GM19397 (cell line): ENCODE measurements around the gene CFAP46.

Source experiments
- ATAC-seq: cut with Tn5 transposase; IDR thresholded peaks from one replicate; pipeline ENCODE4 v1.9.1; 2021; ENCODE audit warnings: mild to moderate bottlenecking, moderate library complexity; ENCODE audit not compliant: unreplicated experiment

The CFAP46 gene

DNA sequence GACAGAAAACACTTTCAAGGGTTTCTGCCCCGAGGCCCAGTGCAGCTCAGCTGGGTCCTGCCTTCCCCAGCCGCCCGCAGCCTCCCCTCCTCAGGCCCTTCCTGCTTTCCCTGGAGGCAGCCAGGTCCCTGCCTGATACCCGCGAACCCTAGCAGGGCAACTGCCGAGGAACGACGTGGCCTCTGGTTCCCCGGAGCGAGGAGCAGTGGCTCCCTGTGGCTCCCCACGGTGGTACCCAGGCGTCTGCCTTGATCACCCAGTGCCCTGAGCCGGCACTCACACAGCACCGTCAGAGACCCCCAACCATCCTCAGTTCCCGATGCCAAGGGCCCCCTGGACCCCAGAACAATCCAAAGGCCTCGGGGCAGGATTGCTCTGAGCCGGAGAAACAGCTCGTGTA lies 58.3 kb downstream of the CFAP46 start:
- ATAC-seq: no peak

DNA sequence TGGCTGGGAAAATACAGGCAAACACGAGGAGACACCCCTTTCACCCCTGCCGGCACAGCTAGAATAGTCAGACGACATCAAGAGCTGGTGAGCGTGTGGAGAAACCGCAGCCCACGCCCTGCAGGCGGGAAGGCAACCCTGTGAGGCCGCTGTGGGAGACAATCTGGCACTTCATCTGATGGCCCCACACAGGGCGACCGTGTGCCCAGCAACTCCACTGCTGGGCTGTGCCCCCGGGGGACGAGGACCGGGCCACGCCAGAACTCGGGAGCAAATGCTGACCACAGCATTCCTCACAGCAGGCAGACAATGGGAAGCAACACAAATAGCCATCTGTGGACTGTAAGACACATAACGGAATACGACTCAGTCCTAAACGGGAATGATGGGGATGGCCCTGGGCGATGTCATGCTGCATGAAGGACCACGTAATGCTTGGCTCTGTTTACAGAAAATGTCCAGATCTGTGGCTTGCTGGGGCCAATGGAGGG lies 58.9 kb downstream of the CFAP46 start:
- ATAC-seq: no peak

DNA sequence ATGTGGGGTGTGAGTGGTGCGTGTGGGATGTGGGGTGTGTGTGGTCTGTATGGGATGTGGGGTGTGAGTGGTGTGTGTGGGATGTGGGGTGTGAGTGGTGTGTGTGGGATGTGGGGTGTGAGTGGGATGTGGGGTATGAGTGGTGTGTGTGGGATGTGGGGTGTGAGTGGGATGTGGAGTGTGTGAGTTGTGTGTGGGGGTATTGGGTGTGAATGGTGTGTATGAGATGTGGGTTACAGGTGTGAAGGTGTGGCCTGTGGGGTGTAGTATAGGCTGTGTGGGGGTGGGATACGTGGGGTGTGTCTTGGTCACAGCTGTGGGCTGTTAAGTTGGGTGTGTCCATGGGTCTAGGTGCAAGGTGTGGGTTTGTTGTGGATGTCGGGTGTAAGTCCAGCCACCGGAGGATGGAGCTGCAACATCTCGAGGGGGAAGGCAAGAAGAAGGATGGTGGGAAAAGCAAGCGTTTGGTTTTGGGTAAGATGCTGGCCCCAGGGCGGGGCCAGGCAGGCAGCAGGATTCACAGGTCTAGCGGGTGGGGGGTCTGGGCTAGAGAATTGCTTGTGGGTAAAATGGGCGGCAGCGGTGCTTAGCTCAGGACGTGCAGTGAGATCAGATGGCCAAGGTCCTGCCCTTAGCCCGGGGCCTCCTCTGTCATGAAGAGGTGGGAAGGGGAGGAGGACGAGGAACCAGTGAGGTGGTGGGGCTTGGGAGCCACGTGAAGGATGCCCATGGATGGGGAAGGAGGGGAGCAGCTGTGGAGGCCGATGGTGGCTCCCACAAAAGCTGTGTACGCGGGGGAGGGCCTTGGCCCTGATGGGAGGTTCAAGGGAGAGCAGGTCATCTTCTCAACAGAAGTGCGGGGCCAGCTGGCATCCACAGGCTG lies 60.1 kb downstream of the CFAP46 start:
- no peak for ATAC-seq

DNA sequence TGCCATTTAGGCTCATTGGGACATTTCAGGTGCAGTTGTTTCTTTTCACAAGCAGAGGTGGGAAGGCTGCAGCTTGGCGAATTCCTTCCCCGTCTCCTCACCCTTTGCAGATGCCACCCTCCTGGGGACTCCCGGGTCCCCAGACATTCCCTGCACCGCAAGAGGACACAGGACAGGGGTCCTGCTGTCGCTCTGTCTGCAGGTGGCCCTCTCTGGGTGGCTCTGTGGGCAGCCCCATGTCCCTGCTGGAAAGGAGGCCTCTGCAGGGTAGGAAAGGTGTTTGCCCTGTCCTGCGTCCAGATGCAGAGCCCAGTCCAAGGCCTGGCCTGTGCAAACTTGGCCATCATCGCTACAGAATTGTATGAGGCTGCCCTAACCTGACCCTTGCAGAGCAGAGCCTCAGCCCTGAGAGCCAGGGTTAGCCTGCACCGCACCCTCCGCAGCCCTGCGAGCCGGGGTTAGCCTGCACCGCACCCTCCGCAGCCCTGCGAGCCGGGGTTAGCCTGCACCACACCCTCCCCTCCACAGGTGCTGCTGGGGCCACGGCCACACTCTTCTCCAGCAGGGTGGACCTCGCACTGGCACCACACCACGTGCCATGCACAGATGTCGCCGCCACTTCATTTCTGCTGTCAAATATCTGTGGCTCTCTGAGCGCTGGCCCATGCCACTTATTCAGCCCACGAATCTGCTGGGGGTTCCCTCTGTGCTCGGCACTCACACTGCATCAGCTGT lies 61.0 kb downstream of the CFAP46 start:
- ATAC-seq: no peak

DNA sequence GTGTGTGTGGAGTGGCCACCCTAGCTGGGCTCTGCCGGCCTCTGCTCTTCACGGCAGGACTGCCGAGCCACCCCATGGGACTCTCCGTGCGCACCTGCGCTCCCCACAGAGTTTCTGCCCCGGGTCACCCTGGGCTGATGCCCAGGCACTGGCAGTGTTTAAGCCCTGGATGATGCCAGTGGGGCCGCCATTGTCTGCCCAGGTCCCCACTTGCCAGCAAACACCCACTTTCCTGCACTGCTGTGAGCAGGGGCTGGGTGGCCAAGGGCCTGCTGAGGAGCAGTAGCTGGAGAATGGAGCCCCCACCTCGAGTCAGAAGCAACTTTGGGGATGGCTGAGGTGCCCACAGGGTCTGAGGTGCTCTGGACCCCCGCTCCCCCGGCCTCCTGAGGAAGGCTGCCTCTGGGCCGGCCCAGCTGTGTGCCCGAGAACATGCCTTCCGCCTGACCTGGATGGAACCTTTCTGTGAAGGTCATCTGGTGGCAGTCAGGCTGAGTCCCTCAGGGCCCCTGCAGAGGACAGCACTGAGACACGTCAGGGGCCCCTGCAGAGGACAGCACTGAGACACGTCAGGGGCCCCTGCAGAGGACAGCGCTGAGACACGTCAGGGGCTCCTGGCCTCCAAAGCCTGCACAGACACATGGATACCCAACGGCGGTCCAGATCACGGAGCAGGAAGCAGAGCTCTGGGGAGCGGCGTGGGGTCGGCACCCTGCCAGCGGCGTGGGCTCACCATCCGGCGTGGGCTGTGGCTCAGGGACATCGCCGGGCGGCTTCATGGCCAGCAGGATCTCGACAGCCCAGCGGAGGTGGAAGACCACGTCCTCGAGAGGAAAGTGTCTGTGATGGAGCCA lies 62.0 kb downstream of the CFAP46 start:
- ATAC-seq: no peak

DNA sequence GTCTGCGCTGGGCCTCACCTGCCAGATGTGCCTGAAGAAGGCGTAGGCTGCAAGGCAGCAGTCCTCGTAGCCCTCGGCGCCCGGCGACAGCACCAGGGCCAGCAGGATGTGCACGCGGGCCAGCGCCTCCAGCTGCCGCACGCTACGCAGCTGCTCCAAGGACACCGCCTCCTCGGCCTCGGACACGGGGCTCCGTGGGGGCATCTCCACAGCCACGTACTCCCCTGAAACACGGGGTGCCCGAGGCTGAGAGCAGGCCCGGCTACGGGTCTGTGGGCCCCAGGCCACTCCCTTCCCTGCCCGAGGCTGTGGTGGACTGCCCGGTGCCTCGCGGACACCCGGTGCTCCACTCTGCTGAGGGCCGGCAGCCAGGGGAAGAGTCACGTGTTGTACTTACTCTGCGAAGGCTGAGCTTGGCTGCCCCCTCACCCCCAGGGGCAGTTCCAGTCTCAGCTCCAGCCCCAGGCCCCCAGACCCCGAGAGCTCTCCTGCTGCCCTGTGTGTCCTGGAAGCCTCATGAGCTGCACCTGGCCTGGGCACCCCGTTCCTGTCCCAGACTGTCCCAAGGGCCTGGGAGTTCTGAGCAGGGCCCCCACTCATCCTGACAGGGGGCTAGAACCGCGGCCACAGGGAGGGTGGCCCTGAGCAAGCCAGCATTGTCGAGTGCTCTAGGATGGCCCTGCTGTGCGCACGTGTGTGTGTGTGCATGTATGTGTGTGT lies 62.8 kb downstream of the CFAP46 start:
- ATAC-seq: no peak

DNA sequence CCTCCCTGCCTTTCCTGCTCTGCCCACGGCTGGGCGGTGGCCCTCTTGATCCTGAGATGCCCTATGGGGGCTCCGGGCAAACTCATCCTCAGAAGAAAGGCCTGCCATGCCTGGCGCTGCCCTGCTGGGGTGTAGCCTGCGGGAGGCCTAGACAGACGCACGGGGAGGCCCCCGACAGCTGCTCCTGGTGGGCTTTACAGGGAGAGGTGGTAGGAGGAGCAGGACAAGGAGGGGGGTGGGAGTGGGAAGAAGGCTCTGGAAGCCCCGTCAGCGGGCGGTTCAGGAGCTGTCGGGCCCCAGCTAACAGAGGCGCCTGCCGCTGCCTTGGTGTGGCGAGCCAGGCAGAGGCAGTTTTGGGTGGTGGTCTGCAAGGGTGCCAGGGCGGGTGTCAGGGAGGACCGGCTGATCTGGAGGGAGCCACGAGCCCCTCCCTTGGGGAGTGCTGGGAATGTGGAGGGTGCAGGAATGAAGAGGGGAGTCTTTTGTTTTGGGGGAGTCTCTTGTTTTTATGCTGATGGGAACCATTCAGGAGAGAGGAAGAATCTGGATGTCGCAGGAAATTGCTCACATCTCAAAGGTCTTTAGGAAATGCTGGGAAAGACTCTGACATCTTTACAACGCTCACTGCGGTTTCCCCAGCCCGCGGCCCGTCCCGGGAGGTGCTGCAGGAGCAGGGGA lies 63.5 kb downstream of the CFAP46 start:
- no peak for ATAC-seq

DNA sequence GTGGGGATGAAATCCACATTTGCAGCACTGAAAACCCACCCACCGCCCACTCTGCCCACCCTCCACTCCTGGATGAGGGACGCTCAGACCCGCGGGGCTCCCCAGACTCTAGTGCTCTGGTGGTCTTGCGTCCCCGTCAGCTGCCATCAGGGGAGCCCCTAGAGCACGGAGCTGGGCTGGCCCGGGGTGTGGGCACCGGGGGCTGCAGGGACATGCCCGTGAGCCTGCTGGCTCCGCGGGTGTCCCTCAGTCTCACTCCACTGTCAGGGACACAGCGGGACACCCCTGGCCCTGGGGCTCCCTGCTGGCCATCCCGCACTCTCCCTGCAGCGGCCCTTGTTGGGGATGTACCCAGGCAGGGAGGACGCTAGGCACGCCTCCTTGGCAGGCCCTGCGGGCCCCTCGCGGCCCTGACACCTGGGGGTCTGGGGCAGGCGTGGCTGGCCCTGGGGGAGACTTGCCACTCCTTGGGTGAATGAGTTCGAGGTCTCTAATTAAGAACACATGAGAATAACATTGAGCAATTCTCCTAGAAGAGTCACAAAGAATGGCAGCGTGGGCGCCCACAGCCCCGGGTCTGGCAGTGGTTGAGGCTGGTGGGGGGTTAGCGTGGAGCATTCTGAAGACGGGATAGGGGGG lies 64.2 kb downstream of the CFAP46 start:
- no peak for ATAC-seq

DNA sequence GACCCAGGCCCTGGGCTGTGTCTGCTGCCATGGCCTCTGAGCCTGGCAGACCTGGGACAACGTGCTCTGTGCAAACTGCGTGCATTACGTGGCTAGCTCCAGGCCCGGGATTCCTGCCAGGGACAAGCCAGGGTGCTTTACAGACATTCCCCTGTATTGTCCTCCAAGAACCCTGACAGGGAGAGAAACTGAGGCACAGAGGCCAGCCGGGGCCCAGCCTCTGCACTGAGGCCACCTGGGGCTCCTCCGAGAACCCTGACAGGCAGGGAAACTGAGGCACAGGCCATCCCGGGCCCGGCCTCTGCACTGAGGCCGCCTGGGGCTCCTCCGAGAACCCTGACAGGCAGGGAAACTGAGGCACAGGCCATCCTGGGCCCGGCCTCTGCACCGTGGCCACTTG lies 64.9 kb downstream of the CFAP46 start:
- no peak for ATAC-seq

DNA sequence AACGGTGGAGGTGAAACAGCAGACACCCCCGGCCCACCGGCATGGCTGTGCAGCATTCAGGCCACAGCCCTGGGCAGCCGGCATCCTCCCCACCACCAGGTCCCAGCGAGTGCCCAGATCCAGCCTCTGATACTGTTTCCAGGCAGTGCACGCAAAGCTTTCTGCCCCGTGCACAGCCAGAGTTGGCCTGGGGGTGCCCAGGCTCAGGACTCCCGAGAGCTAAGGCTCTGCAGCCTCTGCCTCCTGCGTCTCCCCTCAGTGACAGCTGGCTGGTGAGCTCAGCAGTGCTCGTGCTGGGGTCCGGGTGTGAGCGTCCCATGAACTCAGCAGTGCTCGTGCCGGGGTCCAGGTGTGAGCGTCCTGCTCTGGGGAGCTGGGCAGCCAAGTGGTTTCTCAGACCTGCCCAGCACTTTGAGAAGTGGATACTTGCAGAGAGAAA lies 65.4 kb downstream of the CFAP46 start:
- ATAC-seq: no peak

DNA sequence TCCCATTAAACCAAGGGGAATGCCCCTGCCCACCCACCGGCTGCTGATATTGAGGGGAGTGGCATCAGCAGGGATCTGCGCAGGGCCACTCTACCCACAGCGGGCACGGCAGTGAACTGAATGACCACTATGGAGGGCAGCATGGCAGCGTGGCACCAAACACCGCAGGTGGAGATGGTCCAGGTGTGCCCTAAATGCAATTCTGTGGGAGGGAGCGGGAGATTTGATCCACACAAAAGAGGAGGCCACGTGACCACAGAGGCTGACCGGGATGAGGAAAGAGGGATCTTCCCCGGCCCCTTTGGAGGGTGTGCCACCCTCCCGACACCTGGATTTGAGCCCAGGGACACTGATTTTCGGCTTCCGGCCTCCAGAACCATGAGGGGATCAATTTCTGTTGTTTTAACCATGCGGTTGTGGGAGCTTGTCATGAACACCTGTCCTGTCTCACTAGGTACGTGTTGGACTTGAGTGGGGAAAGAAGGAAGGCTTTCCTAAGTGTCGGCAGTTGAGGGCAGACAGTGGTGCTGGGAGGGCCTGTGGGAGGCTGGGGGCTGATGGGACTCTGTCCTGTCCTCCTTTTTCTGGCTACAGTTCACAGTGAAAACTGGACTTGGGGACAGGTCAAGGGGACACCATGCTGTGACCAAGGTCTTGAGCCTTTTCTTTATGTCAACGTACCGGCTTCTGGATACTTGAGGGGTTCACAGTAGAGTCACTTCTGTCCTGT lies 66.1 kb downstream of the CFAP46 start:
- ATAC-seq: no peak

DNA sequence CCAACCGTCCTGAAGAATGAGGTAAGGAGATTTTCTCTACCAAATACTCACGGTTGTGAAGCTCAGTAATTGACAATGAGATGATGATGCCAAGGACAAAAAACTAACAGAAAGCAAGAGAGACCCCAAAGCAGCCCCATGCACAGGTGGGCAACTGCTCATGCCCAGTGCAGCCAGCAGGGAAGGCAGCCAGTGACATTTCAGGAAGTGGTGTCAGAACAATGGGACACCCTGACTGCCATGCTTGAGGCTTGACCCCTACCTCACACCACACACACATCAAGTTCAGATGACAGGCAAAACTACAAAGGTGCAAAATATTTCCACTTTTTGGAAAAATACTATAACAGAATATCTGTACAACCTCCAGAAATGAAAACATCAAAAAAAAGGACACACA lies 66.9 kb downstream of the CFAP46 start:
- no peak for ATAC-seq

DNA sequence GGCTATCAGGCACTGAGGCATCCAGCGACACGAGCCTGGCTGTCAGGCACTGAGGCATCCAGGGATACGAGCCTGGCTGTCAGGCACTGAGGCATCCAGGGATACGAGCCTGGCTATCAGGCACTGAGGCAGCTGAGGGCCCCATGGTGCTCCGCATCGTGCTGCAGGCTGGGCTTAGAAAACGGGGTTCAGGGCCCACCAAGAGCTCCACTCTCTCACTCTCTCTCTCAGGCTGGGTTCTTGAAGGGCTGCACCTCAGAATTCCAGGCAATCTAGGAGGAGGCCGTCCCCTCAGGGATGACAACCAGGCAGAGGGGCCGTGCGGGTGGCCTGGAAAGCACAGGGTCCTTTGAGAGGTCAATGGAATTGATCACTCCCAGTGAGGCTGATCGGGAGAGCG lies 69.0 kb downstream of the CFAP46 start:
- no peak for ATAC-seq

DNA sequence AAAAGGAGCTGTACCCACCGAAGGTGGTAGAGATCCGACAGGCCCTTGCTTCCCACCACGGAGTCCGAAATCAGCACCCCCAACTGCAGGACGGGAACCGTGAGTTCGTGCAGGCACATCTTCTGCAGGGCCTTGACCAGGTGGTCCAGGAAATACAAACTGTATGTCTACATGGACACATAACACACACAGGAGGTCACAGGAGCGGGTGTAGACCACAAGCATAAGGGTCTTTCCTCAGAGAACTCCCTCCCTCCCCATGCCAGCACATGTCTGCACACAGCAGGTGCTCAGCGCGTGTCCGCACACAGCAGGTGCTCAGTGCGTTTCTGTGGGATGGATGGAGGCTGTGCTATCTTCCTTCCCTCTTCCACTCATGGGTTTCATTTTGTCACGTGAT lies 69.7 kb downstream of the CFAP46 start:
- no peak for ATAC-seq

DNA sequence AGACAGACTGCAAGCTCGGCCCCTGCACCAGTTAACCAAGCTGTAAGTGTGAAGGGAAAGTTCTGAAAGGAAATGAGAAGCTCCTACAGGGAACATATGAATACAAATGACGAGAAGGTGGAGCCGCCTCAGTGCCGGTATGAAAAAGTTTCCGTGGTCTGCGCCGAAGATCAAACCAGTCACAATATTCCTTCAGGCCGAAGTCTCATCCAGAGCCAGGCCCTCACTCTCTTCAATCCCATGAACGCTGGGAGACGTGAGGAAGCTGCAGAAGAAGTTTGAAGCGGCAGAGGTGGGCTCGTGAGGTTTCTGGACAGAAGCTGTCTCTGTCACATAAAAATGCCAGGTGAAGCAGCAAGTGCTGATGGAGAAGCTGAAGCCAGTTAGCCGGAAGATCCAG lies 71.9 kb downstream of the CFAP46 start:
- ATAC-seq: no peak

DNA sequence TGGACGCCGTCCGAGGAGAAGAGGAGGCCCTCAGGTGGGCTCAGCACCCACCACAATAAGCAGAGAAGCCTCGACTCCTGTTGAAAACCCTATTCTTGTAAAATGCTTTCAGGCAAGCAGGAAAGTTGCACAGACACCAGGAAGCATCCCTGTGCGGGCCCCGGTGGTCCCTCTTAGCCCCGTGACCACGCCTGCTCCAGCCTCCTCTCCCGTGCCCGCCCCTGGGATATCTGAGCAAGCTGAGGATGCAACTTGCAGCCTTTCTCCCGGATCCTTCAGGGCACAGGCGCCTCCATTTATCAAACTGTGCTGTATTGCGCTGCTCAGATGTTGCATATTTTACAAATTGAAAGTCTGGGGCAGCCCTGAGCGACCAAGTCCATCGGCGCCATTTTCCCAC lies 72.7 kb downstream of the CFAP46 start:
- no peak for ATAC-seq

DNA sequence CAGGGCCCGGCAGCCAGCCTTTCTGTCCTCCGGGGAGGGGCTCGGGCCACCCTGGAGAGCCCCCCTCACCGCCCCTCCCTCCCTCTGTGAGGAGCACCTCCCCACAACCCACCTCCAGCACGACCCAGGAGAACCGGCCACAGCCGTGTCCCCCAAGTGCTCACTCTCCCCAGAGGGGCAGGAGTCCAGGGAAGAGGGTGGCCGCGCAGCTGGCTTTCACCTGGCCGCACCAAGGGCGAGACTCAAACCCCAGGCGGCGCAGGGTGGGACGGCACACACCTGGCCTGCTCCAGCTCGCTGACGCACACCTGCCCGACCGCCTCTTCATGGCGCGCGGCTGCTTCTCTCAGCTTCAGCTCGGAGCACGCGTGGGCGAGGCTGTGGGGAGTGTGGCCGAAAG lies 73.4 kb downstream of the CFAP46 start:
- no peak for ATAC-seq

DNA sequence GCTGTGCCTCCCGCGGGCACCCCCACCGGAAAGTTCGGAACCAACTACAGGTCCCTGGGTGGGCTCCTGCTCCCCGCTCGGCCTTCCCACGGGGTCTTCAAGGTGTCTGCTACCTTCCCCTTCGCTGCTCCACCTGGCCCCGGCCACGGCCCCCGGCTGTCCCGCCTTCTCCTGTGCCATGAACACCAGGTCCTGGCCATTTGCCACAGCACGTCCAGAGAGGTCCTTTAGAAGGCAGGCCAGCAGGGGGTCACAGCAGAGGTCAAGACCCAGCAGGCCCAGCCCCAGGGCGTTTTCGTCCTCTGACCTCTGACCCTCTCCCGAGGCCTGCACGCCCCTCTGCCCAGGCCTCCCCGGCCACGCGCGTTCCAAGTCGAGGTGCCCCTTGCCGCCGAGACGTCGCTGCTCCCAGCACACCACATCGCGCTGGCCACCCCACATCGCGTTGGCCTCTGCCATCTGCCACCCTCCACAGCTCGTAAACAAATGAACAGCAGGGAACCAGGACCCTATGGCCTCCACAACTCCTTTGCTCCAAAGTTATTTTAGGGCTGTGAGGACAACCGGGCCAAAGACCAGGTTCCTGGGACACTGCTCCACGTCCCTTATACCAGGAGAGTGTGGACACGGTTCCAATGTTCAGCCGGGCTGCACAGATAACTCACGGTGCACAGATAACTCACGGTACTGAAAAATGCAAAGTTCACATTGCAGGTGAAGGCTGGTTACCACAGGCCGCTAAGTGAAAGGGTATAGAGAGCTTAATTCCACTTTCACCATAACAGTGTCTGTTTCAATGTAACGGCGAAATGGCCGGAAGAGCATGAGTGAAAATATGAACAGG lies 74.3 kb downstream of the CFAP46 start:
- ATAC-seq: no peak
